H1 (cell line): Measurements from ENCODE around the gene DIP2B. TPM values are rescaled to one million over a fixed set of nuclear protein-coding genes. Genes with fewer than 3 reads are reported as not detected.
"Not testable (repeated sequence)": the region's sequence is repeated elsewhere in the genome, so short reads cannot be mapped to it uniquely, and the experiment has no call there.

Experiments used
- CTCF ChIA-PET: fragments of 300-600 bp; sonication (Branson Sonifier 250); formaldehyde crosslinking; loops from one replicate; lab custom pipeline; 2021; ENCODE audit not compliant: partially characterized antibody; lab: Charles Lee
- POLR2A ChIA-PET: fragments of 300-600 bp; sonication (Branson Sonifier 250); formaldehyde crosslinking; loops from one replicate; lab custom pipeline; 2021; ENCODE audit warnings: inconsistent platforms; ENCODE audit not compliant: partially characterized antibody; lab: Charles Lee
- DNase-seq, 2 experiments: peaks; one replicate each; pipeline versions ENCODE4 v3.0.0 to v3.0.0-alpha.2; 2010 to 2022; ENCODE audit warnings: low spot score in 2 of 2, low read depth in 1 of 2, mixed read lengths in 1 of 2
- FAIRE-seq: peaks from 2 replicates; lab custom pipeline; 2011; peaks lifted over from hg19 to GRCh38; lab: Jason Lieb, UNC
- H2AFZ ChIP-seq: 2 replicates; pipeline ENCODE4 v1.8.1; 2012; ENCODE audit warnings: low read length, inconsistent platforms
- H2AK5ac ChIP-seq: 2 replicates; pipeline ENCODE4 v1.6.1; 2013; ENCODE audit warnings: low read depth, low read length
- H2BK120ac ChIP-seq: replicated peaks from 2 replicates; pipeline ENCODE3; 2013; ENCODE audit warnings: low read depth, low read length, inconsistent platforms
- H2BK12ac ChIP-seq: 2 replicates; pipeline ENCODE4 v1.6.1; 2013; ENCODE audit warnings: low read depth, low read length
- H2BK15ac ChIP-seq: 2 replicates; pipeline ENCODE4 v1.6.1; 2013; ENCODE audit warnings: low read length
- H2BK20ac ChIP-seq: 2 replicates; pipeline ENCODE4 v1.6.1; 2013; ENCODE audit warnings: low read length
- H2BK5ac ChIP-seq: 2 replicates; pipeline ENCODE4 v1.6.1; 2013; ENCODE audit warnings: low read depth, low read length
- H3K14ac ChIP-seq: 2 replicates; pipeline ENCODE4 v1.6.1; 2013; ENCODE audit warnings: inconsistent platforms; ENCODE audit not compliant: insufficient read length
- H3K18ac ChIP-seq: 2 replicates; pipeline ENCODE4 v1.6.1; 2013; ENCODE audit warnings: low read length; ENCODE audit errors: extremely low read depth
- H3K23ac ChIP-seq: 2 replicates; pipeline ENCODE4 v1.6.1; 2013; ENCODE audit warnings: inconsistent platforms; ENCODE audit not compliant: insufficient read length
- H3K23me2 ChIP-seq: 2 replicates; pipeline ENCODE4 v1.6.1; 2013; ENCODE audit warnings: low read depth, low read length
- H3K27ac ChIP-seq: 2 replicates; pipeline ENCODE4 v1.6.1; 2011; ENCODE audit warnings: low read depth, low read length, inconsistent platforms
- H3K27me3 ChIP-seq, 4 experiments: replicated peaks in 1 of 4; 1 replicate in 1 of 4; 2 replicates in 3 of 4; pipeline versions ENCODE4 v1.6.1 to v1.8.1; 2011 to 2013; ENCODE audit warnings: low read length in 3 of 4, mild to moderate bottlenecking in 3 of 4, inconsistent platforms in 2 of 4, mixed read lengths in 2 of 4, moderate library complexity in 1 of 4; ENCODE audit not compliant: control insufficient read depth in 3 of 4, insufficient read depth in 3 of 4; ENCODE audit errors: extremely low read depth in 1 of 4
- H3K36me3 ChIP-seq, 4 experiments: 2 replicates each; pipeline versions ENCODE4 v1.6.1 to v1.8.1; 2011 to 2013; ENCODE audit warnings: mild to moderate bottlenecking in 4 of 4, low read length in 3 of 4, moderate library complexity in 2 of 4, control low read depth in 1 of 4, inconsistent platforms in 1 of 4; ENCODE audit not compliant: insufficient read depth in 4 of 4, control insufficient read depth in 2 of 4
- H3K4ac ChIP-seq: replicated peaks from 2 replicates; pipeline ENCODE3; 2013; ENCODE audit warnings: low read length, low read depth, mixed read lengths, inconsistent platforms; ENCODE audit not compliant: insufficient read length
- H3K4me1 ChIP-seq, 4 experiments: replicated peaks in 1 of 4; 1 replicate in 1 of 4; 2 replicates in 3 of 4; pipeline versions ENCODE4 v1.6.1 to v1.8.1; 2011 to 2013; ENCODE audit warnings: low read length in 3 of 4, inconsistent platforms in 2 of 4, mixed read lengths in 1 of 4; ENCODE audit not compliant: insufficient read depth in 4 of 4, control insufficient read depth in 3 of 4
- H3K4me2 ChIP-seq, 2 experiments: 2 replicates each; pipeline versions ENCODE4 v1.6.1 to v1.8.1; 2011 to 2013; ENCODE audit warnings: low read depth in 2 of 2, low read length in 2 of 2, control low read depth in 1 of 2, inconsistent platforms in 1 of 2, mild to moderate bottlenecking in 1 of 2; ENCODE audit not compliant: insufficient read depth in 1 of 2
- H3K4me3 ChIP-seq, 4 experiments: fragments of 200-600, 300-600 bp in 1 of 4; sonication (generic), shearing (Covaris generic), sonication (Bioruptor Twin) in 1 of 4; 2 replicates each; pipeline versions ENCODE4 v1.5.1 to v1.8.1; 2011 to 2016; ENCODE audit warnings: low read length in 4 of 4, low read depth in 3 of 4, control low read depth in 2 of 4, inconsistent platforms in 2 of 4, mild to moderate bottlenecking in 2 of 4, mixed read lengths in 1 of 4, moderate library complexity in 1 of 4; ENCODE audit not compliant: insufficient read depth in 2 of 4; ENCODE audit errors: extremely low read depth in 1 of 4
- H3K56ac ChIP-seq: replicated peaks from 2 replicates; pipeline ENCODE3; 2013; ENCODE audit warnings: low read depth, mild to moderate bottlenecking, mixed read lengths, low read length, inconsistent platforms; ENCODE audit not compliant: insufficient read length
- H3K79me1 ChIP-seq: 2 replicates; pipeline ENCODE4 v1.6.1; 2013; ENCODE audit warnings: low read depth, low read length, control low read depth
- H3K79me2 ChIP-seq, 2 experiments: 2 replicates each; pipeline versions ENCODE4 v1.6.1 to v1.8.1; 2012 to 2013; ENCODE audit warnings: low read length in 2 of 2, mild to moderate bottlenecking in 2 of 2, inconsistent platforms in 1 of 2; ENCODE audit not compliant: insufficient read depth in 2 of 2, control insufficient read depth in 1 of 2
- H3K9ac ChIP-seq, 4 experiments: replicated peaks in 1 of 4; 1 replicate in 1 of 4; 2 replicates in 3 of 4; pipeline versions ENCODE4 v1.6.1 to v1.8.1; 2011 to 2013; ENCODE audit warnings: low read depth in 3 of 4, low read length in 3 of 4, control low read depth in 2 of 4, mild to moderate bottlenecking in 2 of 4, moderate library complexity in 2 of 4, inconsistent platforms in 1 of 4; ENCODE audit errors: extremely low read depth in 1 of 4
- H3K9me3 ChIP-seq, 2 experiments: 2 replicates each; pipeline versions ENCODE4 v1.6.1 to v1.8.1; 2012 to 2013; ENCODE audit warnings: mild to moderate bottlenecking in 2 of 2, moderate library complexity in 2 of 2, control low read depth in 1 of 2, inconsistent platforms in 1 of 2, low read depth in 1 of 2, low read length in 1 of 2, mixed read lengths in 1 of 2; ENCODE audit not compliant: insufficient read depth in 2 of 2
- H4K20me1 ChIP-seq, 2 experiments: replicated peaks in 1 of 2; 2 replicates each; pipeline versions ENCODE3 to v1.8.1; 2011 to 2013; ENCODE audit warnings: inconsistent platforms in 2 of 2, low read length in 2 of 2, mild to moderate bottlenecking in 1 of 2; ENCODE audit not compliant: insufficient read depth in 2 of 2, control insufficient read depth in 1 of 2
- H4K5ac ChIP-seq: 2 replicates; pipeline ENCODE4 v1.6.1; 2013; ENCODE audit warnings: low read length, low read depth, mixed read lengths, inconsistent platforms; ENCODE audit not compliant: insufficient read length
- H4K8ac ChIP-seq: 2 replicates; pipeline ENCODE4 v1.8.0; 2013; ENCODE audit warnings: mild to moderate bottlenecking, moderate library complexity, low read length, inconsistent platforms; ENCODE audit not compliant: insufficient read depth; ENCODE audit errors: extremely low read depth
- H4K91ac ChIP-seq: replicated peaks from 2 replicates; pipeline ENCODE3; 2013; ENCODE audit warnings: low read length, mixed read lengths, inconsistent platforms; ENCODE audit not compliant: insufficient read length
- WGBS, 2 experiments: shearing (Covaris generic) in 1 of 2; methylation state at CpG; one replicate each; pipeline versions ENCODE4 v1.1.6 to v1.1.7; 2013 to 2015; ENCODE audit warnings: low lambda C conversion rate in 2 of 2, mixed read lengths in 2 of 2, inconsistent platforms in 1 of 2, low coverage in 1 of 2, missing lambda C conversion rate in 1 of 2; ENCODE audit not compliant: insufficient replicate concordance in 2 of 2, insufficient coverage in 1 of 2, insufficient read length in 1 of 2; ENCODE audit errors: extremely low coverage in 1 of 2, missing lambda C conversion rate in 1 of 2; 5-methylcytosine and 5-hydroxymethylcytosine counted together
- polyA plus RNA-seq, 7 experiments: library from polyadenylated mRNA; depleted of rRNA in 3 of 7; stranded (reverse) in 5 of 7; unstranded in 2 of 7; fragments of >200 nt in 5 of 7; fragments of 200-250 nt in 2 of 7; gene quantifications; 1 replicate in 5 of 7; 2 replicates in 1 of 7; 4 replicates in 1 of 7; pipeline versions ENCODE4 v1.2.1 to v1.2.3, GENCODE V29; 2011 to 2013; ENCODE audit warnings: missing spikeins in 2 of 7, mixed read lengths in 2 of 7
- total RNA-seq: library from RNA; stranded (reverse); fragmentation: NEBNext Ultra II Directional; extraction: Animal tissue kit (Norgen Biotek cat#: 25700); gene quantifications from 2 replicates; pipeline ENCODE4 v1.2.1, GENCODE V29; 2021

Gene DIP2B
- total and polyA plus RNA-seq, 2 of the 8 experiments (the other 6 are each of a cell fraction or from before 2014, with no cell fraction given): 11.1 to 29.6 TPM

DNA sequence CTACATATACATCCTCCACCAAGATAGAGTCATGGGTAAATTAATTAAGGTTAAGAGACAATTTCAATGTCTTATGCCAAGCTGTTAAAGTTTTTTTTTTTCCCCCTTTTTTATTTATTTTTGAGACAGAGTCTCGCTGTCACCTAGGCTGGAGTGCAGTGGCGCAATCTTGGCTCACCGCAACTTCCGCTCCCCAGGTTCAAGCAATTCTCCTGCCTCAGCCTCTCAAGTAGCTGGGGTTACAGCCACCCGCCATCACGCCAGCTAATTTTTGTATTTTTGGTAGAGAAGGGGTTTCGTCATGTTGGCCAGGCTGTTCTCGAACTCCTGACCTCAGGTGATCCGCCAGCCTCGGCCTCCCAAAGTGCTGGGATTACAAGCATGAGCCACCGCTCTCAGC is 38.4 kb downstream of the DIP2B start:
- not testable (repeated sequence) for FAIRE-seq
- CTCF ChIA-PET: interaction anchor here (0.9 kb wide), 1 partner anchor 15 kb away, joined by 4 read pairs; no protein-coding TSS in a partner anchor

More for the DNA sequence above, 38.4 kb downstream of the DIP2B start:
- H2BK5ac ChIP-seq, DNase-seq, H3K4me2 ChIP-seq, H4K91ac ChIP-seq, H3K14ac ChIP-seq, H3K23ac ChIP-seq, H3K27me3 ChIP-seq, H3K36me3 ChIP-seq, H3K9ac ChIP-seq, H3K18ac ChIP-seq, H2AFZ ChIP-seq, H3K56ac ChIP-seq, H3K4me1 ChIP-seq, H3K23me2 ChIP-seq, H2BK120ac ChIP-seq, H4K20me1 ChIP-seq, H4K8ac ChIP-seq, H3K4ac ChIP-seq, H4K5ac ChIP-seq, H3K9me3 ChIP-seq, H3K4me3 ChIP-seq, H2BK15ac ChIP-seq, H3K27ac ChIP-seq, H3K79me1 ChIP-seq, H2BK20ac ChIP-seq, POLR2A ChIA-PET, H2BK12ac ChIP-seq, H2AK5ac ChIP-seq: not testable (repeated sequence)
- H3K79me2 ChIP-seq: peaks cover 0 to 71% of the 10 kb centered on the region in 2 experiments; a peak in 3 of 4 replicates
- 79% methylated on average over 11 of the region's 11 CpGs; no CpG with 5 or more reads in 1 of the 2 experiments for WGBS, 2 experiments
